ENCODE results near the gene MAN1B1.
A peak's percentile ranks its signal among the peaks of the same experiment; 100 is the strongest.

DNA sequence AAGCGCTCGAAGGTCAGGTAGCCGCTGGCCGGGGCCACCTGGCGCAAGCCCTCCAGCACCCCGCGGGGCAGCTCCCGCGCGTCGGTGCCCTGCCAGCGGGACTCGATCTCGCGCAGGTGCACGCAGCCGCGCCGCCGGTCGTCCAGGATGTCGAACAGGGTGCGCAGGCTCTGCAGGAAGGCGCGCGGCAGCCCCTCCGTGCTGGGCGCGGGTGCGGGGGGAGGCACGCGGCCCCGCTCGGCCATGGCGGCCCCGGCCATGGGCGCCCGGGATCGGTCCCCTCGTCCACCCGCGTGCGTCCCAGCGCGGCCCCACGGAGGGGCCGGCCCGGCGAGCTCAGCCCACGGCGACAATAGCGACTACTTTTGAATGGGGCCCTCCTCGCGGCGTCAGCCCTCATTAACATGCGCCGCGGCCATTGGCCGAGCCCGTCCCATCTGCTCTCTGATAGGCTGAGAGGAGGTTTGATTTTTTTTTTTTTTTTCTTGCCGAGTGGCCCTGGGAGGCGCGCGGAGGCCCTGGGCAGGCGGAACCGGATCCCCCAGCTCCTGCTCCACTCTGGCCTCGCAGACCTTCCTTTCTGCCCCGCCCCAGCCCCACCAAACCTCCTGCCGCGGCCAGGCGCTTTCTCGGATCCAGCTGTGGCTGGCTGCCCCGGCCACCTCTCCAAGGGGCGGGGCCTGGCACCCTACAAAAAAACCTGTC lies 16.4 kb upstream of the MAN1B1 start, which contains the start of gene SAPCD2:
- TF ChIP-seq, protein P1, sequence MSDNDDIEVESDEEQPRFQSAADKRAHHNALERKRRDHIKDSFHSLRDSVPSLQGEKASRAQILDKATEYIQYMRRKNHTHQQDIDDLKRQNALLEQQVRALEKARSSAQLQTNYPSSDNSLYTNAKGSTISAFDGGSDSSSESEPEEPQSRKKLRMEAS (IDR thresholded peaks at IDR 0.05): peak; percentile 65
- TF ChIP-seq, protein P2, sequence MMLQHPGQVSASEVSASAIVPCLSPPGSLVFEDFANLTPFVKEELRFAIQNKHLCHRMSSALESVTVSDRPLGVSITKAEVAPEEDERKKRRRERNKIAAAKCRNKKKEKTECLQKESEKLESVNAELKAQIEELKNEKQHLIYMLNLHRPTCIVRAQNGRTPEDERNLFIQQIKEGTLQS (IDR thresholded peaks at IDR 0.05; ENCODE audit: insufficient read depth, low read depth, low read length): no peak
- no peak for TF ChIP-seq GTF2F1 (IDR thresholded peaks at IDR 0.05; ENCODE audit: borderline replicate concordance, low read depth, low read length)
- TF ChIP-seq, protein P3, sequence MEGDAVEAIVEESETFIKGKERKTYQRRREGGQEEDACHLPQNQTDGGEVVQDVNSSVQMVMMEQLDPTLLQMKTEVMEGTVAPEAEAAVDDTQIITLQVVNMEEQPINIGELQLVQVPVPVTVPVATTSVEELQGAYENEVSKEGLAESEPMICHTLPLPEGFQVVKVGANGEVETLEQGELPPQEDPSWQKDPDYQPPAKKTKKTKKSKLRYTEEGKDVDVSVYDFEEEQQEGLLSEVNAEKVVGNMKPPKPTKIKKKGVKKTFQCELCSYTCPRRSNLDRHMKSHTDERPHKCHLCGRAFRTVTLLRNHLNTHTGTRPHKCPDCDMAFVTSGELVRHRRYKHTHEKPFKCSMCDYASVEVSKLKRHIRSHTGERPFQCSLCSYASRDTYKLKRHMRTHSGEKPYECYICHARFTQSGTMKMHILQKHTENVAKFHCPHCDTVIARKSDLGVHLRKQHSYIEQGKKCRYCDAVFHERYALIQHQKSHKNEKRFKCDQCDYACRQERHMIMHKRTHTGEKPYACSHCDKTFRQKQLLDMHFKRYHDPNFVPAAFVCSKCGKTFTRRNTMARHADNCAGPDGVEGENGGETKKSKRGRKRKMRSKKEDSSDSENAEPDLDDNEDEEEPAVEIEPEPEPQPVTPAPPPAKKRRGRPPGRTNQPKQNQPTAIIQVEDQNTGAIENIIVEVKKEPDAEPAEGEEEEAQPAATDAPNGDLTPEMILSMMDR (IDR thresholded peaks at IDR 0.05; ENCODE audit: control extremely low read depth in 1 of 3, insufficient read depth in 1 of 3, low read depth in 1 of 3, low read length in 3 of 3): no peak
- 0 out of 2 replicates have a peak, but pooled peaks have one; percentile 7 for TF ChIP-seq YY1 (IDR thresholded peaks at IDR 0.05; ENCODE audit: low read depth, low read length)
- 0 out of 3 replicates have a peak, but pooled peaks of 1 of the 2 experiments have one; percentile 18 for TF ChIP-seq EP300 (IDR thresholded peaks at IDR 0.05; ENCODE audit: borderline replicate concordance in 1 of 2, low read depth in 2 of 2, low read length in 2 of 2)
- TF ChIP-seq POLR2AphosphoS5 (IDR thresholded peaks at IDR 0.05; ENCODE audit: low read depth, low read length): no peak
- no peak for TF ChIP-seq RAD21 (IDR thresholded peaks at IDR 0.05 in 1 of 2, conservative IDR thresholded peaks at IDR 0.05 in 1 of 2; ENCODE audit: low read depth in 2 of 2, low read length in 2 of 2)
- TF ChIP-seq NANOG (IDR thresholded peaks at IDR 0.05; ENCODE audit: insufficient read depth, low read depth, low read length, poor library complexity, severe bottlenecking): no peak
- TF ChIP-seq POLR2A (IDR thresholded peaks at IDR 0.05; ENCODE audit: control extremely low read depth in 1 of 2, low read depth in 2 of 2, low read length in 2 of 2): peak in 1 of 2 experiments; percentile 49; a peak in 1 of 3 replicates
- TF ChIP-seq SRF (IDR thresholded peaks at IDR 0.05; ENCODE audit: low read depth, low read length): no peak
- no peak for TF ChIP-seq TCF12 (IDR thresholded peaks at IDR 0.05; ENCODE audit: low read depth, low read length)
- no peak for TF ChIP-seq ZNF274 (IDR thresholded peaks at IDR 0.05; ENCODE audit: borderline replicate concordance, extremely low read depth, low read length)
- TF ChIP-seq TAF1 (IDR thresholded peaks at IDR 0.05; ENCODE audit: low read depth, low read length): no peak; the same call in 1 of the 2 replicates
